Heart left ventricle (tissue), 16 donors: ENCODE measurements around the gene CRYBG1. TPM values are rescaled to one million over a fixed set of nuclear protein-coding genes. Genes with fewer than 3 reads are reported as not detected.

Experiments
- ATAC-seq, 4 donors: fragments of 200-7000 bp; cut with Tn5 transposase; one replicate each; pipeline ENCODE4 v1.9.1; 2020 to 2022; ENCODE audit warnings: moderate library complexity in 4 of 4, mild to moderate bottlenecking in 3 of 4, moderate number of reproducible peaks in 1 of 4
- DNase-seq, 5 donors: peaks; one replicate each; pipeline ENCODE4 v3.0.0-alpha.2; 2020
- H3K27ac ChIP-seq, 12 donors: fragments of 200-600 bp; sonication (generic) in 4 of 12; one replicate each; pipeline versions ENCODE4 v1.5.0 to v1.8.0; 2016 to 2022; ENCODE audit warnings: mild to moderate bottlenecking in 2 of 12
- H3K27me3 ChIP-seq, 9 donors: fragments of 200-600 bp; sonication (generic) in 2 of 9; one replicate each; pipeline versions ENCODE4 v1.5.1 to v1.8.0; 2016 to 2022; ENCODE audit warnings: mild to moderate bottlenecking in 3 of 9
- H3K36me3 ChIP-seq, 9 donors: fragments of 200-600 bp; sonication (generic) in 2 of 9; one replicate each; pipeline versions ENCODE4 v1.5.0 to v1.8.0; 2018 to 2022; ENCODE audit warnings: mild to moderate bottlenecking in 2 of 9
- H3K4me1 ChIP-seq, 12 donors: fragments of 200-600 bp; sonication (generic) in 4 of 12; one replicate each; pipeline versions ENCODE4 v1.5.0 to v1.8.0; 2016 to 2022; ENCODE audit warnings: mild to moderate bottlenecking in 3 of 12
- H3K4me3 ChIP-seq, 12 donors: fragments of 200-600 bp; sonication (generic) in 4 of 12; one replicate each; pipeline versions ENCODE4 v1.5.0 to v1.8.0; 2017 to 2022; ENCODE audit warnings: mild to moderate bottlenecking in 9 of 12, moderate library complexity in 4 of 12
- H3K9me3 ChIP-seq, 12 donors: fragments of 200-600 bp; sonication (generic) in 4 of 12; one replicate each; pipeline versions ENCODE4 v1.5.0 to v1.8.0; 2016 to 2022; ENCODE audit warnings: mild to moderate bottlenecking in 1 of 12
- POLR2A ChIP-seq, 2 donors: fragments of 450-650 bp; IDR thresholded peaks; one replicate each; pipeline ENCODE4 v1.6.1; 2017; ENCODE audit warnings: antibody characterized with exemption in 2 of 2, mild to moderate bottlenecking in 2 of 2, moderate library complexity in 2 of 2
- WGBS, 4 donors: extraction: QIAGEN DNeasy Blood & Tissue Kit in 2 of 4; methylation state at CpG; one replicate each; pipeline versions ENCODE4 v1.1.5 to v1.1.7; 2013 to 2018; 5-methylcytosine and 5-hydroxymethylcytosine counted together
- intact Hi-C, 10 donors: fragments of 100-400 bp; cut with DNase I; formaldehyde crosslinking; loops; one replicate each; pipeline versions ENCODE4 v1.11.1 to v1.14.2; 2022
- polyA plus RNA-seq, 2 donors: library from polyadenylated mRNA; stranded (reverse); fragments of 200-250 nt; gene quantifications; one replicate each; pipeline ENCODE4 v1.2.3, GENCODE V29; 2013
- total RNA-seq, 9 donors: library from RNA; depleted of rRNA in 2 of 9; stranded (reverse); fragments of >200 nt in 2 of 9; fragmentation: NEBNext Ultra II Directional in 3 of 9; extraction: Animal tissue kit (Norgen Biotek cat#: 25700) in 3 of 9; gene quantifications; one replicate each; pipeline versions ENCODE4 v1.1.0 to v1.2.4, GENCODE V29; 2016 to 2023
- TF ChIP-seq, protein P1 (sequence below), 12 donors: fragments of 200-600 bp; sonication (generic) in 4 of 12; IDR thresholded peaks; one replicate each; pipeline versions ENCODE4 v1.5.0 to v1.8.0; 2018 to 2022; ENCODE audit warnings: antibody characterized with exemption in 12 of 12, mild to moderate bottlenecking in 5 of 12
- donor health status: ischemic (EF 13 %, LVEDD 7.1; RV severe dilation, severe dysfunction).
- donor health status: healthy with polysubstance abuse.
- donor health status: DM: no; HTN: yes; CAD: no.
- donor health status: DM: no; HTN: no; CAD: no.
- donor health status: ischemic (EF 25% LVEDD 6.9; RV normal size, moderate dysfunction).
- donor health status: ischemic (EF 25% LVEDD 5.7; RV mildly dilated, moderate dysfunction).
- donor health status: healthy.
- donor health status: DM: yes; HTN: yes; CAD: no.
- donor health status: ischemic (EF 35%, LVEDD 5.7; RV mildly dilated, moderate dysfunction).
- donor health status: nonischemic (EF 11% LVEDD 7.7; RV severe dilation, severe dysfunction).
- donor health status: DM: yes; HTN: yes; CAD: no.
- donor health status: PGD.
- donor health status: ischemic (EF 29% LVEDD 5.4; RV normal size, mild dysfunction).
- donor health status: nonischemic (EF 23%, LVEDD 6.1; RV moderate dilation, normal function).

The CRYBG1 gene
- total and polyA plus RNA-seq, 11 donors = 0.42 to 17.7 (median 1.5) TPM

DNA sequence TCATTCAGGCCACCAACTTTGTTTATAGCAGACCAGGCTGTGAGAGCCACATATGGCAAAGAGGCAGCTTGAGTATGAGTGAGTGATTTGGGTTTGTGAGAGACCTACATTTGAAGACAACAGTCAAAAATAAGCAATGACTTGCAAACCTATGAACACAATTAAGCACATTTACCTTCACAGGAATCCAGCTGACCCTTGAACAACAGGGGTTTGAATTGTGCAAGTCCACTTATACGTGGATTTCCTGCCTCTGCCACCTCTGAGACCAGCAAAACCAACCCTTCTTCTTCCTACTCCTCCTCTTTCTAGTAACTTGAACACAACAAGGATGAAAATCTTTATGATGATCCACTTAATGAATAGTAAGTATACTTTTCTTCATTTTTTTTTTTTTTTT is 258.7 kb downstream of the CRYBG1 start:
- Histone ChIP-seq H3K4me1 (no peaks in the 10 kb centered on the region), H3K4me3 (no peak overlapping the region), H3K9me3 (no peaks in the 10 kb centered on the region), H3K36me3 (peaks cover 0 to 51% (median 20%) of the 10 kb centered on the region in 9 donors), H3K27me3 (no peaks in the 10 kb centered on the region), H3K27ac (no peak overlapping the region)
- WGBS, 4 donors = 79 to 88% (median 86%) methylated on average over 1 of the region's 1 CpG
- intact Hi-C loops = loop anchor here in 1 of 10 donors (10.0 kb wide), 1 partner anchor 356 kb away; the partner anchor contains the start of gene CD24
- no peak for ATAC-seq
- no peak for DNase-seq
- TF ChIP-seq POLR2A (IDR thresholded peaks at IDR 0.05) = no peak
- TF ChIP-seq, protein P1, sequence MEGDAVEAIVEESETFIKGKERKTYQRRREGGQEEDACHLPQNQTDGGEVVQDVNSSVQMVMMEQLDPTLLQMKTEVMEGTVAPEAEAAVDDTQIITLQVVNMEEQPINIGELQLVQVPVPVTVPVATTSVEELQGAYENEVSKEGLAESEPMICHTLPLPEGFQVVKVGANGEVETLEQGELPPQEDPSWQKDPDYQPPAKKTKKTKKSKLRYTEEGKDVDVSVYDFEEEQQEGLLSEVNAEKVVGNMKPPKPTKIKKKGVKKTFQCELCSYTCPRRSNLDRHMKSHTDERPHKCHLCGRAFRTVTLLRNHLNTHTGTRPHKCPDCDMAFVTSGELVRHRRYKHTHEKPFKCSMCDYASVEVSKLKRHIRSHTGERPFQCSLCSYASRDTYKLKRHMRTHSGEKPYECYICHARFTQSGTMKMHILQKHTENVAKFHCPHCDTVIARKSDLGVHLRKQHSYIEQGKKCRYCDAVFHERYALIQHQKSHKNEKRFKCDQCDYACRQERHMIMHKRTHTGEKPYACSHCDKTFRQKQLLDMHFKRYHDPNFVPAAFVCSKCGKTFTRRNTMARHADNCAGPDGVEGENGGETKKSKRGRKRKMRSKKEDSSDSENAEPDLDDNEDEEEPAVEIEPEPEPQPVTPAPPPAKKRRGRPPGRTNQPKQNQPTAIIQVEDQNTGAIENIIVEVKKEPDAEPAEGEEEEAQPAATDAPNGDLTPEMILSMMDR (IDR thresholded peaks at IDR 0.05) = no peak

DNA sequence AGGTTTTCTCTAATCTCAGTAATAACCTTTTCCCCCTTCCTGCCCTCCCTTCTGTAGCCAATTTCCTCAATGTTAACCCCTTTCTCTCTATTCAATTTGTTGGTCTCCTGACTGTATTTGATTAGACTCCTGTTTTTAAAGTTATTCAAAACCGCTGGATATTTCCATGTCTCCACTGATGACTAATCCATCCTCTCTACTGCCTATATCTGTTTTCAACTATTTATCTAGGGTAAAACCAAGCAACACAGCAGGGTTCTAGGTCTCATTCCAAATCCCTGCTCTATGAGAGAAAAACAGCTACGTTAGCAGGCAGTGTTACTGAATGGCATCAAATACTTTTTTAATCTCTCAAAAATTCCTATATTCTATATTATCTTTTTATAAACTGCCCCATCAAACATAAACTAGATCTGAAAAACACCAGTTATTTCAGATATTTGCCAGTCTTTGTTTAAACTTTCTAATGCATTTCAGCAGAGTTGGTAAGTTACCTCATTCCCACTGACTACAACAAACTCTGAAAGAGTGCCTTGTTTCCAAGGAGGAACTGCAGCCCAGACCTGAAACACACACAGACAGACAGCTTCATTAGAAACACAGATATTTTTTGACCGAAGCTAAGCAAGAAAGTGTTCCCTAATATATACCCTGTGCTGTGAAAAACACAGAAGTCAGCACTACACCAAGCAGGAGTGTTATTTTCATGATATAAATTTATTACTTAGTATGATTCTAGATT is 260.6 kb downstream of the CRYBG1 start:
- intact Hi-C loops = loop anchor here in 1 of 10 donors (10.0 kb wide), 1 partner anchor 354 kb away; the partner anchor contains the start of gene CD24
- no peak for ATAC-seq
- no peak for TF ChIP-seq POLR2A (IDR thresholded peaks at IDR 0.05)
- TF ChIP-seq, protein P1 (IDR thresholded peaks at IDR 0.05) = no peak

More for the DNA sequence above, 260.6 kb downstream of the CRYBG1 start:
- no peaks in the 10 kb centered on the region for H3K27me3 ChIP-seq
- H3K27ac ChIP-seq = no peak overlapping the region
- H3K4me3 ChIP-seq = no peak overlapping the region
- H3K9me3 ChIP-seq = no peaks in the 10 kb centered on the region
- 72 to 85% (median 84%) methylated on average over 3 of the region's 3 CpGs for WGBS, 4 donors
- peaks cover 0 to 37% (median 19%) of the 10 kb centered on the region in 9 donors for H3K36me3 ChIP-seq
- H3K4me1 ChIP-seq = no peaks in the 10 kb centered on the region
- DNase-seq = no peak

Other genes with a start within 250 kb of the CRYBG1 start
- gene ATG5, start 35.0 kb upstream of the CRYBG1 start, total RNA-seq = 10 to 100 TPM; 12.6 to 23.9 (median 14.3) TPM
- 10 to 100 TPM in 1 of 2 donors, 1 to 10 TPM in 1; 8.8 to 20.1 TPM for gene ATG5, start 35.0 kb upstream of the CRYBG1 start, polyA plus RNA-seq